GM23248 (cell line): ENCODE results near the gene VPS13D. TPM values are rescaled to one million over a fixed set of nuclear protein-coding genes. Genes with fewer than 3 reads are reported as not detected.

Experiments used
- DNase-seq: peaks from one replicate; pipeline ENCODE4 v3.0.0-alpha.2; 2015
- H2AFZ ChIP-seq: fragments of 200-600 bp; sonication (generic); 2 replicates; pipeline ENCODE4 v1.6.1; 2016; ENCODE audit warnings: antibody characterized with exemption
- H3F3A ChIP-seq: fragments of 200-600 bp; sonication (generic); 2 replicates; pipeline ENCODE4 v1.6.1; 2016; ENCODE audit warnings: mild to moderate bottlenecking, antibody characterized with exemption, mixed run types; ENCODE audit not compliant: insufficient read depth
- H3K27ac ChIP-seq: fragments of 200-600 bp; sonication (generic); 2 replicates; pipeline ENCODE4 v1.5.1; 2016; ENCODE audit warnings: mild to moderate bottlenecking
- H3K27me3 ChIP-seq: fragments of 200-600 bp; sonication (generic); replicated peaks from 2 replicates; pipeline ENCODE4 v1.6.1; 2016; ENCODE audit warnings: mild to moderate bottlenecking; ENCODE audit not compliant: insufficient read depth
- H3K36me3 ChIP-seq: fragments of 200-600 bp; sonication (generic); 2 replicates; pipeline ENCODE4 v1.6.1; 2016; ENCODE audit warnings: low read depth, mild to moderate bottlenecking
- H3K4me1 ChIP-seq: fragments of 200-600 bp; sonication (generic); 2 replicates; pipeline ENCODE4 v1.6.1; 2016; ENCODE audit warnings: mild to moderate bottlenecking; ENCODE audit not compliant: insufficient read depth
- H3K4me2 ChIP-seq: fragments of 200-600 bp; sonication (generic); one replicate; pipeline ENCODE4 v1.6.1; 2016; ENCODE audit warnings: mild to moderate bottlenecking; ENCODE audit not compliant: unreplicated experiment
- H3K4me3 ChIP-seq: fragments of 200-600 bp; sonication (generic); 2 replicates; pipeline ENCODE4 v1.5.1; 2016; ENCODE audit warnings: mild to moderate bottlenecking
- H3K79me2 ChIP-seq: fragments of 200-600 bp; sonication (generic); 2 replicates; pipeline ENCODE4 v1.6.1; 2016; ENCODE audit warnings: mild to moderate bottlenecking; ENCODE audit not compliant: insufficient read depth
- H3K9ac ChIP-seq: fragments of 200-600 bp; sonication (generic); 2 replicates; pipeline ENCODE4 v1.6.1; 2016; ENCODE audit warnings: mild to moderate bottlenecking
- H3K9me2 ChIP-seq: fragments of 200-600 bp; sonication (generic); 2 replicates; pipeline ENCODE4 v1.6.1; 2016; ENCODE audit warnings: mixed run types, mild to moderate bottlenecking, moderate library complexity; ENCODE audit not compliant: insufficient read depth
- H3K9me3 ChIP-seq: fragments of 200-600 bp; sonication (generic); one replicate; pipeline ENCODE4 v1.6.1; 2017; ENCODE audit warnings: low read depth
- H4K20me1 ChIP-seq: fragments of 200-600 bp; sonication (generic); 2 replicates; pipeline ENCODE4 v1.6.0; 2016; ENCODE audit not compliant: insufficient read depth
- EZH2 ChIP-seq: fragments of 200-600 bp; sonication (generic); IDR thresholded peaks from 2 replicates; pipeline ENCODE4 v1.6.1; 2018; ENCODE audit warnings: antibody characterized with exemption, mild to moderate bottlenecking; ENCODE audit not compliant: insufficient read depth, poor library complexity, severe bottlenecking
- EZH2phosphoT487 ChIP-seq: fragments of 200-600 bp; sonication (generic); IDR thresholded peaks from 2 replicates; pipeline ENCODE4 v1.6.1; 2018; ENCODE audit warnings: antibody characterized with exemption, moderate library complexity, mild to moderate bottlenecking, low read depth; ENCODE audit not compliant: insufficient read depth
- WGBS, 2 experiments: methylation state at CpG; one replicate each; pipeline ENCODE4 v1.1.6; 2015 to 2017; ENCODE audit warnings: low lambda C conversion rate in 2 of 2, low coverage in 1 of 2; ENCODE audit errors: missing lambda C conversion rate in 2 of 2; 5-methylcytosine and 5-hydroxymethylcytosine counted together
- in situ Hi-C: fragments of 300-500 bp; cut with MboI; formaldehyde crosslinking; loops from 2 replicates; pipeline ENCODE4 v1.15.0; 2020
- polyA plus RNA-seq: library from polyadenylated mRNA; unstranded; fragments of >200 nt; fragmentation: Nextera tagmentation; extraction: Ambion mirVana; gene quantifications from 2 replicates; pipeline ENCODE4 v1.2.1, GENCODE V29; 2016
- total RNA-seq: library from RNA; depleted of rRNA; stranded (reverse); fragments of >200 nt; shearing (Covaris generic); gene quantifications from 2 replicates; pipeline ENCODE4 v1.2.3, GENCODE V29; 2014

Gene VPS13D
- total and polyA plus RNA-seq, 2 experiments from 2014 or later, result 6.8 to 16.4 TPM

- Histone ChIP-seq H3K9me3 (no peaks in the 10 kb centered on the region), H3K4me2 (no peak overlapping the region), H3K4me3 (no peak overlapping the region), H2AFZ (no peak overlapping the region), H3K9ac (no peak overlapping the region), H3K79me2 (no peaks in the 10 kb centered on the region), H4K20me1 (no peaks in the 10 kb centered on the region), H3K9me2 (no peaks in the 10 kb centered on the region), H3F3A (peaks cover 9% of the 10 kb centered on the region), H3K4me1 (peaks cover 5% of the 10 kb centered on the region; the same call in 1 of the 2 replicates), H3K27ac (no peak overlapping the region), H3K36me3 (no peaks in the 10 kb centered on the region), H3K27me3 (no peaks in the 10 kb centered on the region)
- no peak for DNase-seq
- TF ChIP-seq EZH2phosphoT487 (no peak), EZH2 (no peak)
- in situ Hi-C loops, result no loop called here
- 95% methylated on average over 9 of the region's 9 CpGs for WGBS, 2 experiments
Measured at GRCh38 chr1:12542138-12542465, 312.3 kb downstream of the VPS13D start.

GRCh38 chr1:12542616-12543592 lies 313.1 kb downstream of the VPS13D start:
- H3K9me2 ChIP-seq, result no peaks in the 10 kb centered on the region
- no peak overlapping the region for H3K9ac ChIP-seq
- H3K36me3 ChIP-seq, result no peaks in the 10 kb centered on the region
- no peaks in the 10 kb centered on the region for H3K27me3 ChIP-seq
- H2AFZ ChIP-seq, result no peak overlapping the region
- TF ChIP-seq EZH2 (no peak), EZH2phosphoT487 (no peak)
- 93 to 96% methylated on average over 9 of the region's 9 CpGs for WGBS, 2 experiments
- no peaks in the 10 kb centered on the region for H3K79me2 ChIP-seq
- no peaks in the 10 kb centered on the region for H4K20me1 ChIP-seq
- H3F3A ChIP-seq, result peaks cover 9% of the 10 kb centered on the region
- no peak overlapping the region for H3K4me3 ChIP-seq
- H3K4me2 ChIP-seq, result no peak overlapping the region
- in situ Hi-C loops, result no loop called here
- no peaks in the 10 kb centered on the region for H3K9me3 ChIP-seq
- DNase-seq, result no peak
- peaks cover 5% of the 10 kb centered on the region; the same call in 1 of the 2 replicates for H3K4me1 ChIP-seq
- no peak overlapping the region for H3K27ac ChIP-seq

- no peak for DNase-seq
- no peaks in the 10 kb centered on the region for H3K9me2 ChIP-seq
Measured at GRCh38 chr1:12543740-12544154, 313.9 kb downstream of the VPS13D start.

GRCh38 chr1:12544357-12544756 lies 314.5 kb downstream of the VPS13D start:
- Histone ChIP-seq H3K27me3 (no peaks in the 10 kb centered on the region), H3K9me3 (no peaks in the 10 kb centered on the region), H3K79me2 (no peaks in the 10 kb centered on the region), H3K9me2 (no peaks in the 10 kb centered on the region), H3K27ac (no peak overlapping the region), H3K4me3 (no peak overlapping the region), H3F3A (peaks cover 9% of the 10 kb centered on the region), H3K36me3 (no peaks in the 10 kb centered on the region), H4K20me1 (no peaks in the 10 kb centered on the region), H2AFZ (no peak overlapping the region), H3K9ac (no peak overlapping the region), H3K4me2 (no peak overlapping the region), H3K4me1 (peaks cover 13% of the 10 kb centered on the region)
- no peak for DNase-seq
- TF ChIP-seq EZH2 (no peak), EZH2phosphoT487 (no peak)
- 77 to 80% methylated on average over 4 of the region's 4 CpGs for WGBS, 2 experiments
- in situ Hi-C loops, result no loop called here

More at GRCh38 chr1:12543740-12544154, 313.9 kb downstream of the VPS13D start:
- Histone ChIP-seq H3K36me3 (no peaks in the 10 kb centered on the region), H2AFZ (no peak overlapping the region), H3K27ac (no peak overlapping the region), H3K79me2 (no peaks in the 10 kb centered on the region), H3K9me3 (no peaks in the 10 kb centered on the region), H3K4me2 (no peak overlapping the region), H3F3A (peaks cover 9% of the 10 kb centered on the region), H3K4me1 (peaks cover 6% of the 10 kb centered on the region), H3K9ac (no peak overlapping the region), H3K27me3 (no peaks in the 10 kb centered on the region), H4K20me1 (no peaks in the 10 kb centered on the region), H3K4me3 (no peak overlapping the region)
- in situ Hi-C loops, result no loop called here
- WGBS, 2 experiments, result 73 to 81% methylated on average over 9 of the region's 9 CpGs
- TF ChIP-seq EZH2phosphoT487 (no peak), EZH2 (no peak)
